Fibroblast of lung (primary cell): ENCODE results near the gene RBPJL. TPM values are rescaled to one million over a fixed set of nuclear protein-coding genes. Genes with fewer than 3 reads are reported as not detected.

Experiments
- DNase-seq, 2 donors: peaks; one replicate each; pipeline versions ENCODE4 v3.0.0 to v3.0.0-alpha.2; 2010; ENCODE audit warnings: low read depth in 2 of 2
- H2AFZ ChIP-seq: 2 replicates; pipeline ENCODE4 v1.5.1; 2012; ENCODE audit warnings: low read length, control low read depth, inconsistent platforms
- H3K27ac ChIP-seq: 2 replicates; pipeline ENCODE4 v1.5.1; 2011; ENCODE audit warnings: low read length, control low read depth; ENCODE audit not compliant: insufficient read depth
- H3K27me3 ChIP-seq: 2 replicates; pipeline ENCODE4 v1.5.1; 2011; ENCODE audit warnings: mild to moderate bottlenecking, low read length; ENCODE audit not compliant: control insufficient read depth, insufficient read depth
- H3K36me3 ChIP-seq: 2 replicates; pipeline ENCODE4 v1.5.1; 2011; ENCODE audit warnings: low read length; ENCODE audit not compliant: control insufficient read depth, insufficient read depth
- H3K4me1 ChIP-seq: 2 replicates; pipeline ENCODE4 v1.5.1; 2011; ENCODE audit warnings: low read length; ENCODE audit not compliant: control insufficient read depth, insufficient read depth; ENCODE audit errors: extremely low read depth
- H3K4me2 ChIP-seq: 2 replicates; pipeline ENCODE4 v1.5.1; 2011; ENCODE audit warnings: low read length, control low read depth; ENCODE audit not compliant: insufficient read depth; ENCODE audit errors: extremely low read depth
- H3K4me3 ChIP-seq, 4 experiments: fragments of 200-600 bp in 1 of 4; sonication (generic) in 1 of 4; replicated peaks in 1 of 4; 2 replicates each; pipeline ENCODE4 v1.5.1; 2011 to 2016; ENCODE audit warnings: low read length in 4 of 4, low read depth in 3 of 4, mild to moderate bottlenecking in 3 of 4, control low read depth in 2 of 4, inconsistent platforms in 1 of 4, mixed read lengths in 1 of 4; ENCODE audit not compliant: insufficient read depth in 1 of 4; ENCODE audit errors: control extremely low read depth in 1 of 4
- H3K79me2 ChIP-seq: 2 replicates; pipeline ENCODE4 v1.5.1; 2012; ENCODE audit warnings: mild to moderate bottlenecking, low read length, inconsistent platforms; ENCODE audit not compliant: control insufficient read depth, insufficient read depth
- H3K9ac ChIP-seq: 2 replicates; pipeline ENCODE4 v1.5.1; 2011; ENCODE audit warnings: mild to moderate bottlenecking, low read length, control low read depth; ENCODE audit not compliant: insufficient read depth
- H3K9me3 ChIP-seq: 2 replicates; pipeline ENCODE4 v1.5.1; 2012; ENCODE audit warnings: low read depth, low read length; ENCODE audit not compliant: control insufficient read depth, insufficient read depth
- H4K20me1 ChIP-seq: 2 replicates; pipeline ENCODE4 v1.5.1; 2011; ENCODE audit warnings: low read length; ENCODE audit not compliant: control insufficient read depth, insufficient read depth; ENCODE audit errors: extremely low read depth
- EZH2 ChIP-seq: IDR thresholded peaks from 2 replicates; pipeline ENCODE4 v1.5.1; 2012; ENCODE audit warnings: low read length, control low read depth, mild to moderate bottlenecking; ENCODE audit errors: missing control alignments
- polyA plus RNA-seq, 2 donors: library from polyadenylated mRNA; depleted of rRNA in 1 of 2; stranded (reverse) in 1 of 2; unstranded in 1 of 2; fragments of >200 nt; gene quantifications; 2 replicates each; pipeline ENCODE4 v1.2.1, GENCODE V29; 2011 to 2012; ENCODE audit warnings: missing spikeins in 1 of 2
- total RNA-seq: library from RNA; depleted of rRNA; stranded (reverse); fragments of >200 nt; gene quantifications from 2 replicates; pipeline ENCODE4 v1.2.1, GENCODE V29; 2014
- TF ChIP-seq, protein P1 (sequence below), 2 donors: IDR thresholded peaks in 1 of 2; conservative IDR thresholded peaks in 1 of 2; 1 replicate in 1 of 2; 2 replicates in 1 of 2; pipeline ENCODE4 v1.5.1; 2011 to 2012; ENCODE audit warnings: low read length in 2 of 2, control low read depth in 1 of 2, inconsistent platforms in 1 of 2, low read depth in 1 of 2, mild to moderate bottlenecking in 1 of 2

Gene RBPJL
- total and polyA plus RNA-seq, 2 donors (not counting 1 experiment from before 2014, with no cell fraction given) = not detected

DNA sequence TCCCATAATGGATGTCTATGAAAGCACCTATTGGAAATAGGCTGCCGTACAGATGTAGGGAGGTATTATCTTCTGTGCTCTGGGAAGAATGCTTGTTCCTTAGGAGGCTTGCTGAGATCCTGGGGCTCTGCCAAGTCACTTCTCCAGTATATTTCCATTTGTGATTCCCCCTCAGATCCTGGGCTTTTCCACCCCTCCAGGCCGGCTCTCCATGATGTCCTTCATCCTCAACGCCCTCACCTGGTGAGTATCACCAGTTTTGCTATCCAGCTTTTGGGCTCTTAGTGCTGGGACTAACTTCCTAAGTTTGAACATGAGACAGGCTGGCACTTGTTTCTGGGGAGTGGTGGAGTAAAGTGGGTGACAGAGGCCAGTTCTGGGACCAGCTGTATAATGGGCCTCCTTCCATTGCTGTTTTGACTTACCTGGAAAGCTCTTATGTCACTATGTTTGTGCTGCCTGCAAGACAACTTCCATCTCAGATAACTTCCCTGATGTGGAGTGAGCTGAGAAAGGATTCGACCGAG is 58.9 kb downstream of the RBPJL start:
- peaks cover 16% of the 10 kb centered on the region for H3K36me3 ChIP-seq
- H3K4me1 ChIP-seq = peaks cover 2% of the 10 kb centered on the region
- H3K4me3 ChIP-seq = no peak overlapping the region
- no peak overlapping the region for H3K27ac ChIP-seq
- H3K79me2 ChIP-seq = peaks cover 14% of the 10 kb centered on the region
- no peak for TF ChIP-seq EZH2
- TF ChIP-seq, protein P1, sequence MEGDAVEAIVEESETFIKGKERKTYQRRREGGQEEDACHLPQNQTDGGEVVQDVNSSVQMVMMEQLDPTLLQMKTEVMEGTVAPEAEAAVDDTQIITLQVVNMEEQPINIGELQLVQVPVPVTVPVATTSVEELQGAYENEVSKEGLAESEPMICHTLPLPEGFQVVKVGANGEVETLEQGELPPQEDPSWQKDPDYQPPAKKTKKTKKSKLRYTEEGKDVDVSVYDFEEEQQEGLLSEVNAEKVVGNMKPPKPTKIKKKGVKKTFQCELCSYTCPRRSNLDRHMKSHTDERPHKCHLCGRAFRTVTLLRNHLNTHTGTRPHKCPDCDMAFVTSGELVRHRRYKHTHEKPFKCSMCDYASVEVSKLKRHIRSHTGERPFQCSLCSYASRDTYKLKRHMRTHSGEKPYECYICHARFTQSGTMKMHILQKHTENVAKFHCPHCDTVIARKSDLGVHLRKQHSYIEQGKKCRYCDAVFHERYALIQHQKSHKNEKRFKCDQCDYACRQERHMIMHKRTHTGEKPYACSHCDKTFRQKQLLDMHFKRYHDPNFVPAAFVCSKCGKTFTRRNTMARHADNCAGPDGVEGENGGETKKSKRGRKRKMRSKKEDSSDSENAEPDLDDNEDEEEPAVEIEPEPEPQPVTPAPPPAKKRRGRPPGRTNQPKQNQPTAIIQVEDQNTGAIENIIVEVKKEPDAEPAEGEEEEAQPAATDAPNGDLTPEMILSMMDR (conservative IDR thresholded peaks at IDR 0.05 in 1 of 2, IDR thresholded peaks at IDR 0.05 in 1 of 2; ENCODE audit: low read depth in 1 of 2, low read length in 2 of 2) = no peak
- H2AFZ ChIP-seq = no peak overlapping the region
- no peaks in the 10 kb centered on the region for H3K27me3 ChIP-seq
- no peaks in the 10 kb centered on the region for H3K9me3 ChIP-seq
- no peaks in the 10 kb centered on the region for H4K20me1 ChIP-seq
- no peak overlapping the region for H3K4me2 ChIP-seq
- no peak for DNase-seq
- H3K9ac ChIP-seq = no peak overlapping the region

DNA sequence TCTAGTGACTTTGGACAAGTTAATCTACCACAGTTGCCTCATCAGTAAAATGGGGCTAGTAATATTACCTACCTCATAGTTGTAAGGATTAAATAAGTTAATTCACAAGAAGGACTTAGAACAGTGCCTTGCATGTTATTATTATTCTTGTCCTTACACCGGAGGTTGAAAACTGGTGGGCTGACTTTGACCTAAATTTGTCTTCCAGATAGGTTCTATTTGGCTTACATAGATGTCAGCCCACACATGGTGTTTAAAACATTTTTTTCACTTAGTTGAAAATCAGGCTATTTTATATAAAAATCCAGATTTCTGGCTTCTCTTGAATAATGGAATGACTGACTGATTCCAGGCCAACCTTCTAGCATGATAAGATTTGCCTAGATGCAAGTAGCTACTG is 59.6 kb downstream of the RBPJL start:
- H3K4me3 ChIP-seq = no peak overlapping the region
- H4K20me1 ChIP-seq = no peaks in the 10 kb centered on the region
- no peaks in the 10 kb centered on the region for H3K27me3 ChIP-seq
- DNase-seq = no peak
- H3K27ac ChIP-seq = no peak overlapping the region
- no peaks in the 10 kb centered on the region for H3K9me3 ChIP-seq
- H3K36me3 ChIP-seq = peaks cover 16% of the 10 kb centered on the region
- peaks cover 14% of the 10 kb centered on the region for H3K79me2 ChIP-seq
- TF ChIP-seq, protein P1 (conservative IDR thresholded peaks at IDR 0.05 in 1 of 2, IDR thresholded peaks at IDR 0.05 in 1 of 2; ENCODE audit: low read depth in 1 of 2, low read length in 2 of 2) = no peak
- no peak for TF ChIP-seq EZH2
- no peak overlapping the region for H2AFZ ChIP-seq
- no peak overlapping the region for H3K4me2 ChIP-seq
- no peak overlapping the region for H3K9ac ChIP-seq
- H3K4me1 ChIP-seq = peaks cover 2% of the 10 kb centered on the region

DNA sequence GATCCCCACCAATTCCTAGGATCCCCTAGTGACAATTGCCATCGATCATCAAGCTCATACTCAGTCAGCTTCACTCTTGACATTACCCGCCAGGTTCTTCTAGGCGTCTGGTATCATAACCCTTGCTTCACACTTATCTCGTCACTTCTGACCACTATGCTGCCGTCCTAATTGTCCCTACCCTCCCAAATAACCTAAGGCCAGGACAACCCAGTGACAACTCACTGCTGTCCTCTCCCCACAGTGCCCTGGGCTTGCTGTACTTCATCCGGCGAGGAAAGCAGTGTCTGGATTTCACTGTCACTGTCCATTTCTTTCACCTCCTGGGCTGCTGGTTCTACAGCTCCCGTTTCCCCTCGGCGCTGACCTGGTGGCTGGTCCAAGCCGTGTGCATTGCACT is 60.0 kb downstream of the RBPJL start:
- Histone ChIP-seq H3K4me3 (no peak overlapping the region), H2AFZ (no peak overlapping the region), H3K9ac (no peak overlapping the region), H3K79me2 (peaks cover 14% of the 10 kb centered on the region), H3K27me3 (no peaks in the 10 kb centered on the region), H4K20me1 (no peaks in the 10 kb centered on the region), H3K4me2 (no peak overlapping the region), H3K4me1 (peaks cover 2% of the 10 kb centered on the region), H3K9me3 (no peaks in the 10 kb centered on the region), H3K36me3 (peaks cover 16% of the 10 kb centered on the region), H3K27ac (no peak overlapping the region)
- no peak for DNase-seq
- no peak for TF ChIP-seq EZH2
- TF ChIP-seq, protein P1 (conservative IDR thresholded peaks at IDR 0.05 in 1 of 2, IDR thresholded peaks at IDR 0.05 in 1 of 2; ENCODE audit: low read depth in 1 of 2, low read length in 2 of 2) = no peak
